ENCODE measurements around the gene CDK1. TPM values are rescaled to one million over a fixed set of nuclear protein-coding genes. Genes with fewer than 3 reads are reported as not detected.
A peak's percentile ranks its signal among the peaks of the same experiment; 100 is the strongest.

CDK1 gene
- total RNA-seq, 1 donor from 2014 or later, result 6.6 TPM

- H3K9me3 Mint-ChIP-seq (ENCODE audit: unreplicated experiment), result no peaks in the 10 kb centered on the region
- no peaks in the 10 kb centered on the region for H3K9me3 ChIP-seq (ENCODE audit: insufficient read depth, low read depth, low read length)
- H3K4me2 ChIP-seq (ENCODE audit: low read length), result peak overlapping the region; percentile 14
- H3K4me3 ChIP-seq (ENCODE audit: insufficient read depth, low read depth, low read length), result no peak overlapping the region
- FAIRE-seq (peak; percentile 26), DNase-seq (ENCODE audit: low read depth) (peak; percentile 66)
- no peaks in the 10 kb centered on the region for H3K79me2 ChIP-seq (ENCODE audit: insufficient read depth, low read length)
- no peak overlapping the region for H3K27ac ChIP-seq (ENCODE audit: low read depth, low read length)
- H2AFZ ChIP-seq (ENCODE audit: low read depth, low read length), result peak overlapping the region; percentile 18
- H3K9ac ChIP-seq (ENCODE audit: low read length), result no peak overlapping the region
- H3K4me1 ChIP-seq (ENCODE audit: insufficient read depth, low read length), result peaks cover 5% of the 10 kb centered on the region
- no peaks in the 10 kb centered on the region for H3K36me3 ChIP-seq (ENCODE audit: insufficient read depth, low read length)
- no peak overlapping the region for H3K4me3 Mint-ChIP-seq (ENCODE audit: unreplicated experiment)
- no peak for TF ChIP-seq EZH2 (IDR thresholded peaks at IDR 0.05; ENCODE audit: insufficient read depth, low read length)
- no peak for TF ChIP-seq CTCF (IDR thresholded peaks at IDR 0.05; ENCODE audit: insufficient read depth, low read depth, low read length)
- no peak overlapping the region for H3K27ac Mint-ChIP-seq (ENCODE audit: unreplicated experiment)
- no peaks in the 10 kb centered on the region for H3K36me3 Mint-ChIP-seq (ENCODE audit: low read depth, unreplicated experiment)
- H3K4me1 Mint-ChIP-seq (ENCODE audit: low read depth, unreplicated experiment), result peaks cover 11% of the 10 kb centered on the region
- no peaks in the 10 kb centered on the region for H3K27me3 ChIP-seq (ENCODE audit: insufficient read depth, low read length)
- no peaks in the 10 kb centered on the region for H3K27me3 Mint-ChIP-seq (ENCODE audit: low read depth, unreplicated experiment)
- H4K20me1 ChIP-seq (ENCODE audit: insufficient read depth, low read length), result no peaks in the 10 kb centered on the region
These were observed 32.3 kb downstream of the CDK1 start for GRCh38 chr10:60810437-60811182.

GRCh38 chr10:60816628-60817397, 38.5 kb downstream of the CDK1 start:
- no peak overlapping the region for H3K9ac ChIP-seq (ENCODE audit: low read length)
- no peak overlapping the region for H3K4me3 ChIP-seq (ENCODE audit: insufficient read depth, low read depth, low read length)
- DNase-seq (ENCODE audit: low read depth) (peak; percentile 69), FAIRE-seq (peak; percentile 87)
- Mint-ChIP-seq H3K27ac (ENCODE audit: unreplicated experiment) (peak overlapping the region; percentile 76), H3K36me3 (ENCODE audit: low read depth, unreplicated experiment) (no peaks in the 10 kb centered on the region), H3K9me3 (ENCODE audit: unreplicated experiment) (no peaks in the 10 kb centered on the region), H3K27me3 (ENCODE audit: low read depth, unreplicated experiment) (no peaks in the 10 kb centered on the region), H3K4me3 (ENCODE audit: unreplicated experiment) (no peak overlapping the region), H3K4me1 (ENCODE audit: low read depth, unreplicated experiment) (peaks cover 47% of the 10 kb centered on the region)
- TF ChIP-seq EZH2 (IDR thresholded peaks at IDR 0.05; ENCODE audit: insufficient read depth, low read length) (no peak), CTCF (IDR thresholded peaks at IDR 0.05; ENCODE audit: insufficient read depth, low read depth, low read length) (peak; percentile 90)
- no peaks in the 10 kb centered on the region for H3K9me3 ChIP-seq (ENCODE audit: insufficient read depth, low read depth, low read length)
- peak overlapping the region; percentile 6 for H3K4me2 ChIP-seq (ENCODE audit: low read length)
- H3K4me1 ChIP-seq (ENCODE audit: insufficient read depth, low read length), result peaks cover 30% of the 10 kb centered on the region
- no peaks in the 10 kb centered on the region for H3K79me2 ChIP-seq (ENCODE audit: insufficient read depth, low read length)
- H3K36me3 ChIP-seq (ENCODE audit: insufficient read depth, low read length), result no peaks in the 10 kb centered on the region
- H2AFZ ChIP-seq (ENCODE audit: low read depth, low read length), result no peak overlapping the region
- no peaks in the 10 kb centered on the region for H4K20me1 ChIP-seq (ENCODE audit: insufficient read depth, low read length)
- no peaks in the 10 kb centered on the region for H3K27me3 ChIP-seq (ENCODE audit: insufficient read depth, low read length)
- no peak overlapping the region for H3K27ac ChIP-seq (ENCODE audit: low read depth, low read length)

Data from astrocyte (in vitro differentiated cells and primary cell).